Thyroid gland (tissue), 4 donors: ENCODE data around the gene CENPN.

Experiments
- POLR2A ChIP-seq, 2 donors: fragments of 450-650 bp; IDR thresholded peaks; one replicate each; pipeline ENCODE4 v1.6.1; 2017; ENCODE audit warnings: antibody characterized with exemption in 2 of 2, mild to moderate bottlenecking in 2 of 2, moderate library complexity in 1 of 2
- TF ChIP-seq, protein P1 (sequence below), 6 experiments: fragments of 200-600 bp in 3 of 6; fragments of 450-650 bp in 3 of 6; sonication (generic) in 3 of 6; IDR thresholded peaks; one replicate each; pipeline ENCODE4 v1.5.1; 2016 to 2019; ENCODE audit warnings: antibody characterized with exemption in 6 of 6, mild to moderate bottlenecking in 2 of 6, inconsistent platforms in 1 of 6, moderate library complexity in 1 of 6

DNA sequence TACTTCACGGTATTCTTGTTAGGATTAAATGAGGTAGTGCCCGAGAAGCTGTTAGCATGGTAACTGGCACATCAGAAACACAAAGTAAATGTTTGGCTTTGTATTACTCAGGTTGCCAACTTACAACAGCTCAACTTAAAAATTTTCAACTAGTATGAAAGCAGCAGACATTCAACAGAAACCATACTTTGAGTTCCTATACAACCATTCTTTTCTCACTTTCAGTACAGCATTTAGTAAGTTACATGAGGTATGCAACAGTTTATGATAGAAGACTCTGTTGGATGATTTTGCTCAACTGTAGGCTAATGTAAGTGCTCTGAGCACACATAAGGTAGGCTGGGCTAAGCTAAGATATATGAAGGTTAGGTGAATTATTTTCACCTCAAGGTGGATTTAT lies 7.7 kb downstream of the CENPN start:
- TF ChIP-seq, protein P1, sequence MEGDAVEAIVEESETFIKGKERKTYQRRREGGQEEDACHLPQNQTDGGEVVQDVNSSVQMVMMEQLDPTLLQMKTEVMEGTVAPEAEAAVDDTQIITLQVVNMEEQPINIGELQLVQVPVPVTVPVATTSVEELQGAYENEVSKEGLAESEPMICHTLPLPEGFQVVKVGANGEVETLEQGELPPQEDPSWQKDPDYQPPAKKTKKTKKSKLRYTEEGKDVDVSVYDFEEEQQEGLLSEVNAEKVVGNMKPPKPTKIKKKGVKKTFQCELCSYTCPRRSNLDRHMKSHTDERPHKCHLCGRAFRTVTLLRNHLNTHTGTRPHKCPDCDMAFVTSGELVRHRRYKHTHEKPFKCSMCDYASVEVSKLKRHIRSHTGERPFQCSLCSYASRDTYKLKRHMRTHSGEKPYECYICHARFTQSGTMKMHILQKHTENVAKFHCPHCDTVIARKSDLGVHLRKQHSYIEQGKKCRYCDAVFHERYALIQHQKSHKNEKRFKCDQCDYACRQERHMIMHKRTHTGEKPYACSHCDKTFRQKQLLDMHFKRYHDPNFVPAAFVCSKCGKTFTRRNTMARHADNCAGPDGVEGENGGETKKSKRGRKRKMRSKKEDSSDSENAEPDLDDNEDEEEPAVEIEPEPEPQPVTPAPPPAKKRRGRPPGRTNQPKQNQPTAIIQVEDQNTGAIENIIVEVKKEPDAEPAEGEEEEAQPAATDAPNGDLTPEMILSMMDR (IDR thresholded peaks at IDR 0.05), result no peak
- no peak for TF ChIP-seq POLR2A (IDR thresholded peaks at IDR 0.05)
